HG03108 (cell line): ENCODE results near the gene UPK3A.
A peak's percentile ranks its signal among the peaks of the same experiment; 100 is the strongest.
"Not testable (repeated sequence)": the region's sequence is repeated elsewhere in the genome, so short reads cannot be mapped to it uniquely, and the experiment has no call there.

ENCODE experiments used
- ATAC-seq: cut with Tn5 transposase; IDR thresholded peaks from one replicate; pipeline ENCODE4 v1.9.1; 2021; ENCODE audit warnings: moderate library complexity; ENCODE audit not compliant: unreplicated experiment

The UPK3A gene

DNA sequence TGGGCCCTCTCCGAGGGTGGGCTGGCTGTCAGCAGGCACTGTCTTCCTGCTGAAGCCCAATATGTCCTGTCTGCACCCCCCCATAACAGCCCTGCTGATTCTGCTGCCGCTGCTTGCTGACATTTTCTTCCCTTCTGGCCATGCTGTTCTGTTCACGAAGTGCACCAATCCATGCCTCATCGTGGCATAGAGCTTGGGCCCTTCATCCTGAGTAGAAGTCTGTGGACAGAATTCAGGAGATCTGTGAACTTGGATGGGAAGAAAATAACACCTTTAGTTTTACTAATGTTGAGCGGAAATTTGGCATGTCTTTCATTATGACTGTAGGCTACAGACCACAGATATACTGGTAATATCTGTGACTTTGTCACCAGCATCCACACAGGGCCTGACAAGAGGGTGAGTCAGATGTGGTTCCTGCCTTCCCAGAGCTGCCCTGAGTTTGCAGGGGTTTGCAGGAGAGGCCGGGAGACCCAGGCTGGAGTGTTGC is 29.9 kb upstream of the UPK3A start:
- ATAC-seq: no peak

DNA sequence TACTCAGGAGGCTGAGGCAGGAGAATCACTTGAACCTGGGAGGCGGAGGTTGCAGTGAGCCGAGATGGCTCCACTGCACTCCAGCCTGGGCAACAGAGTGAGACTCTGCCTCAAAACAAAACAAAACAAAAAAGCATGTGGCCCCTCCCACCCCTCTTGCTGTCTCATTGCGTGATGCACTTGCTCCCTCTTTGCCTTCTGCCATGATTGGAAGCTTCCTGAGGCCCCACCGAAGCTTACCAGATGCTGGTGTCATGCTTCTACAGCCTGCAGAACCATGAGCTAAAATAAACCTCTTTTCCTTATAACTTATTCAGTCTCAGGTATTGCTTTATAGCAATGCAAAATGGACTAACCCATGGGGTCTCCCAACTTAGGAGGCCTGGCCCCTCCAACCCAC is 26.8 kb upstream of the UPK3A start:
- ATAC-seq: not testable (repeated sequence)

DNA sequence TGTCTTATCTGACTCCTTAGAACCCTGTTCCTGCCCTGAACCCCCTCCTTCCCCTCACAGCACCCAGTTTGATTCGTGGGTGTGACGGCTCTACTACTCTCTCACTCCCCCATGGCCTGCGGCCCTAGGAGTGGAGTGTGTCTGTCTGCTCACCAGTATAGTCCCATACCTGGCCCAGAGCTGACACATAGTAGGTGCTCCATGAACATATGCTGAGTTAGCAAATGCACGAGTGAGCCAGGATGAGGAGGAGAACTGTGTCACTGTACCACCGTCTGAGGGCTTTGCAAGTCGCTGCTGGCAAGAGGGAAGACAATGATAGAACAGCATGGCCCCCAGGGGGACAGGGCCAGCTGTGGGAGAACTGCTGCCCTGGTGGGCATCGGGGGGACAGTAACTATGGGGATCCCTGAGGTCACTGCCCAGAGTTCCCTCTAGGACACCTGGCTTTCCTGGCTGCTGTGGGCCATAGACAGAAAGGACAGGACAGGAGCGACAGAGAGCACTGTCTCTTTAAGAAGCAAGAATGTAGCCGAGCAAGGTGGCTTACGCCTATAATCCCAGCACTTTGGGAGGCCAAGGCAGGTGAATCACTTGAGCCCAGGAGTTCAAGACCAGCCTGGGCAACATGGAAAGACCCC is 24.9 kb upstream of the UPK3A start:
- no peak for ATAC-seq

DNA sequence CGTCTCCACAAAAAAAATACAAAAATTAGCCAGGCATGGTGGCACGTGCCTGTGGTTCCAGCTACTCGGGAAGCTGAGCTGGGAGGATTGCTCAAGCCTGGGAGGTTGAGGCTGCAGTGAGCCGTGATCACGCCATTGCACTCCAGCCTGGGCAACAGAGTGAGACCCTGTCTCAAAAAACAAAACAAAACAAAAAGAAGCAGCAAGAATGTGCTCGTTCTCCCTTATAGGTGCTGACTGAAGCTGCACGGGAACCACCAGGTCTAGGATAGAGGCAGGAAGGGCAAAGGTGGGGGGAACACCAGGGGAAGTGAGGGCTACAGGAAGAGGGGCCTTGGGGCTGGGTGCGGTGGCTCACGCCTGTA is 24.4 kb upstream of the UPK3A start:
- not testable (repeated sequence) for ATAC-seq

DNA sequence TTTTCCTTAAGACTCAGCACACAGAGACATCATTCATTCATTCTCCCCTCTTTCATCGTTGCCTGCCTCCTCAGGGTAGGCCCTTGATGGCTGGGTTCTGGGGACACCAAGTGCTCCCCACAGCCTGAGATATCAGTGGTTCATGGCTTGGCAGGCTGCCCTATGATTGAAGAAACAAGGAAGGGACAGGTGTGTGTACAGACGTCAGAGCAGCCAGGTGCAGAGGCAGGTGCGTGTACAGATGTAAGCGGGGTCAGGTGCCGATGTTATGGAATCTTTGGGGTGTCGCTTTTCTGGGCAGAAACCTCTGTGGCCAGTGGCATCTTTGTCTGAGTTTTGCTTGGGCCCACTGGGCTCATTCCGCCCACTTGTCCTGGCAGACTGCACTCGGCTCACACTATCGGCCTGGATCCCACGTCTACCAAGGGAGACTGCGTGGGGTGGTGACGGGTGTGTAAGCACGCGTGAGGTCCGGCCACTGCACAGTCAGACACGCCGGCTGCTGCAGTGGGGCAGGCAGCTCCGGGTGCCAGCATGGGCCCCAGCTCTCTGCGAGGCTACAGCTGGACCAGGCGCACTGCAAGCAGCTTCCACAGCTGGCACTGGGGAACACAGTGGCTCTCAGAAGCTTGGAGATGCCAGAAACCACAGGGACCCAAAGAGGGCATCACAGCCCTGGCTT is 23.2 kb upstream of the UPK3A start:
- no peak for ATAC-seq

DNA sequence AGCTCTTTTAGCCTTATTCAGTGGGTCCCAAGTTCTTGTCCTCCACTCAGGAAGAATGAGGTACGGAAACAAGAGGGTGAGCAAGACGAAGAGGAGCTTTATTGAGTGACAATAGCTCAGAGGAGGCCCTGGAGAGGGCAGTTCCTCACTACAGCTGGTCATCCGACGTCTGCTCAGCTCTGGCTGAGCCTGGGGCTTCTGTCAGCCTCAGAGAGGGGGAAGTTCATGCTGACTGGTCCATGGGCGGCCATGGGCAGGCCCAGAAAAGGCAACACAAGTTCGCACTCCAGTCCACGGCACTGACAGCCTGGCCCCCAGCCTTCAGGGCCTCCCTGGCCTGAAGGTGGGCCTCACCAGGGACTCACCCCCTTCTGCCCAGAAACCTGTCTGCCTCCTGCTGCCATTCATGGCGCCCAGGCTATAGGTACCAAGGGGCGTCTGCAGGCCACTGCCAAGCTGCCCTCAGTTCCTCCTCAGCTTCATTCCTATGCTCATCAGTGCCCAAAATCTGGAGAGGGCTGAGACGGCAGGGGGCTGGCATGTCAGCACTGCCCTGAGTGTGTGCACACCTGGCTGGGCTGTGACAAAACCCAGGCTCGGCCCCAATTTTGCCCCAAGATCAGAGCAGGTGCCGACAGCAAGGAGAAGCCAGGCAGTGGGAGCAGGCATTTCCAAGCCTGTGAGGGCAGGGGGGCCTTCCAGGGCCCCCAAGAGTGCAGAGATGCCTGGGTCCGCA is 22.4 kb upstream of the UPK3A start:
- ATAC-seq: no peak

DNA sequence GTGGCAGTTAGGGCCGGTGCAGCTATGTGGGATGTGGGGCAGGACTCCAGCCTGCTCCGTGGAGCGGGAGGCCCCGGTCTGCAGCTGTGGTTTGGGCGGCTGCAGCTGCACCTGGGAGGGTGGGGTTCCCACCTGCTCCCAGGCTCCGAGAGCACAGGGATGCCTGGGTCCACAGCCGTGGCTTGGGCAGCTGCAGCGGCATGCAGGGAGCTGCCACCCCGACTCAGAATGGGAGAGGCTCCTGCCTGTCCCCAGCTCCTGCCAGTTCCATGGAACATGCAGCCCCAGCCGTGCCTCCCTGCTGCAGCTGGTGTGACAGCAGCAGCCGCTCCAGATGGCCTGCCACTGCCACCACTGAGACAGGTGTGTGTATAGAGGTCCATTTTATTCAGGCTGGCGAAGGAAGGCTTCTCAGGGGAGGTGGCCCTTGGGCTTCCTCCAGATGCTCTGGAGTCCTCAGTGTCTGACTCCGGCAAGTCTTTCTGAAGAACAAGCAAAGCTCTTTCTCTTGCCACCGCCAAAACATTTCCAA is 21.8 kb upstream of the UPK3A start:
- ATAC-seq: peak; percentile 26

DNA sequence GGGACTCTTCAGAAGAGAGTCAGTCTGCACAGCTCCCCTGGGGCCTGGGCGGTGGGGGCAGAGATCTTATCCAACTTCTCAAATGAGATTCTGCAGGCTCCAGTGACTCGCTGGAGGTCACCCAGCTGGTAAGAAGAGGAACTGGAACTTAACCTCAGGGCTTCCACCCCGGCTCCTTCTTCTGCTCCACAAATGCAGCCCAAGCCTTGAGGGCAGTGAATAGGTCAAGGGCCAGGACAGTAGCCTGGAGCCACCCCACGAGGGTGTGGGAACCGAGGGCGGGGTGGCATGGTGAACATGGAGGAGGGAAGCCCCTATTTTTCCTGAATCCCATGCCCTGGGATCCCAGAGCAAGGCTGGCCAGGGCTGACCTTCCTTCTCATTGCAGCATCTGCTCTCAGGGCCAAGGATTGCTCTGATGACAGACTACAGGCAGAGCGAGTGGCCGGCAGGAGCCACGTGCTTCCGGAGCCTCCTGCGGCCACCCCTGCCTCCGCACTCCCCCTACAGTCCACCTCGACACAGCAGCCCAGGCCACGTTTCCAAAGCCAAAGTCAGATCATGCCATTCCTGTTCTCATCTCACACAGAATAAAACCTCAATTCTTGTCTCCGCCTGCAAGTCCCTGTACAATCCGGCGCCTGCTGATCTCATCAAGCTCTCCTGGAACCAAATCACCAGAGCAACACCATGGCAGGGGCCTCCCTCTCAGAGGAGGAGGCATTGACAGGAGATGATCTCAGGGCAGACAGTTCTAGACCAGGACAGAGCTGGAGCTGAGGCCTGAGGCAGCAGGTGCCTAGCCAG is 21.1 kb upstream of the UPK3A start:
- ATAC-seq: peak; percentile 74

DNA sequence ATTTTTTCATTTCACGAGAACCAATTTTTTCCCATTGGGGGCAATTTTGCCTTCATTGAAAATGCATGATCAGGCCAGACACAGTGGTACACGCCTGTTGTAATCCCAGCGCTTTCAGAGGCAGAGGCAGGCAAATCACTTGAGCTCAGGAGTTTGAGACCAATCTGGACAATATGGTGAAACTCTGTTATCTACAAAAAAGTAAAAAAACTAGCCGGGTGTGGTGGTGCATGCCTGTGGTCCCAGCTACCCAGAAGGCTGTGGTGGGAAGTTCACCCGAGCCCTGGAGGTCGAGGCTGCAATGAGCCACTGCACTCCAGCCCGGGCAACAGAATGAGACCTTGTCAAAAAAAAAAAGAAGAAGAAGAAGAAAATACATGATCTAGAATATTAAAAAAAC is 19.2 kb upstream of the UPK3A start:
- no peak for ATAC-seq

DNA sequence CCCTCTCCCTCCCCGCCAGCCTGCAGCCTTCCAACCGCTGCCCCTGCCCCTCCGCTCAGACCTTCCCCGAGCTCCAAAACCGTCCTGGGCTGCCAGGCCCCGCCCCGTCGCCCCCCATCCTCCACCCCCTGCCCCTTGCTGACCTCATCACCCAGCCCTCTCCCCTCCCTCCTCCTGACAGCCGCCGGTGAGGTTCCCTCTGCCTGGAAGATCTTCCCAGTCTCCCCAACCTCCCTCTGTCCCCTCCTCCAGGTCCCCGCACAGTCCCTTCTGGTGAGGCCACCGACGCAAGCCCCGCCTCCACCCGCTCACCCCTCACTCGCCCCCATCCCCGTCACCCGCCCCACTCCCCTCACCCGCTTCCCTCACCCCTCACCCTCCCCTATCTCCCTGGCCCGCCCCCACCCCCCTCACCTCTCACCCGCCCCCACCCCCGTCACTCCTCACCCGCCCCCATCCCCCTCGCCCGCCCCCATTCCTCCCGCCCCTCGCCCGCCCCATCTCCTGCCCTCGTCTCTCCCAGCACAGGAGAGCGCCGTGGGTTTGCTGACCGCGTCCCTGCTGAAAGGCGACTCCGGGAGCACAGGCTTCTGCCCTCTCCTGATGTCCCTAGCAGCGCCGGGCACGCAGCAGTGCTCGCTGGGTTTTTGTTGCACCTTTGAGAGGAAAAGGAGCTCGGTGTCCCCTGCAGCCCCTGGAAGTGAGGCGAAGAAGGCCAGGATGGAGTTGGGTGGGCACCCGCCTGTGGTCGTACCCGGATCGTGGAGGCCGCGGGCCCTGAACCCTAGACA is 16.4 kb upstream of the UPK3A start:
- no peak for ATAC-seq

DNA sequence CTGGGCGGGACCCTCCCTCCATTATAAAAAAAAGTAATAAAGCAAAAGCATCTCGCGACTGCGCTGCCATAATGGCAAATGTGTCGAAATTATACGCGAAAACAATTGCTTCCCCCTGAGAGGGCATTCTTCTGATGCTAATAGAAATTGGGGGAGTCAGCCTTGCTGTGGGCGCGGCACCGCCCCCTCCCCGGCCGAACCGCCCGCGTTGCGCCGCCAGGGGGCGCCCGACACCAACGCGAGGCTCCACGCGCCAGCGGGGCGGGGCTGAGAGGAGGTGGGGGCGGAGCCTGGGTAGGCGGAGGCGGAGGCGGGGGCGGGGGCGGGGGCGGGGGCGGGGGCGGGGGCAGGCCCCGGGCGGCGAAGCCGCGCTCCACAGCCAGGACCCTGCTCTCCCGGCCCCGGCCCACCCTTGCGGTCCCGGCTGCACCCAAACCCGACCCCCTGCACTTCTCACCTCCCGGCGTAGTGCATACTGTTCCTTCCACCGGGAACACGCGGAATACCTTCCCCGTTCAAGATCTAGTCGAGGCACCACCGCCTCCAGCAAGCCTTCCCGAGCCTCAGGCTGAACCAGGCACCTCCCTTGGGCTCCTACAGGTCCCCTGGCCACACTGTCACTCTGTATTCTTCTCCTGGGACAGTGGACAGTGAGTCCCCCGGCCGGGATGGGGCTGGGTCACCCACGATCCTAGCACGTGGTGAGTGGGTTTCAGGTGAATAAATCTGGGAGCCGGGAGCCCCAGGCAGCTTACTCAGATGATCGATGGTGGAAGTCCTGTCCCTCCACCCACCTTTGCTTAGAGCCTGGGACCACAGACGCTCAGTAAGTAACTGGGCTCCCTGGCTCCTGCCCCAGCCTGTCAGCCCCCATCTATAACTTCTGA is 15.5 kb upstream of the UPK3A start:
- no peak for ATAC-seq

DNA sequence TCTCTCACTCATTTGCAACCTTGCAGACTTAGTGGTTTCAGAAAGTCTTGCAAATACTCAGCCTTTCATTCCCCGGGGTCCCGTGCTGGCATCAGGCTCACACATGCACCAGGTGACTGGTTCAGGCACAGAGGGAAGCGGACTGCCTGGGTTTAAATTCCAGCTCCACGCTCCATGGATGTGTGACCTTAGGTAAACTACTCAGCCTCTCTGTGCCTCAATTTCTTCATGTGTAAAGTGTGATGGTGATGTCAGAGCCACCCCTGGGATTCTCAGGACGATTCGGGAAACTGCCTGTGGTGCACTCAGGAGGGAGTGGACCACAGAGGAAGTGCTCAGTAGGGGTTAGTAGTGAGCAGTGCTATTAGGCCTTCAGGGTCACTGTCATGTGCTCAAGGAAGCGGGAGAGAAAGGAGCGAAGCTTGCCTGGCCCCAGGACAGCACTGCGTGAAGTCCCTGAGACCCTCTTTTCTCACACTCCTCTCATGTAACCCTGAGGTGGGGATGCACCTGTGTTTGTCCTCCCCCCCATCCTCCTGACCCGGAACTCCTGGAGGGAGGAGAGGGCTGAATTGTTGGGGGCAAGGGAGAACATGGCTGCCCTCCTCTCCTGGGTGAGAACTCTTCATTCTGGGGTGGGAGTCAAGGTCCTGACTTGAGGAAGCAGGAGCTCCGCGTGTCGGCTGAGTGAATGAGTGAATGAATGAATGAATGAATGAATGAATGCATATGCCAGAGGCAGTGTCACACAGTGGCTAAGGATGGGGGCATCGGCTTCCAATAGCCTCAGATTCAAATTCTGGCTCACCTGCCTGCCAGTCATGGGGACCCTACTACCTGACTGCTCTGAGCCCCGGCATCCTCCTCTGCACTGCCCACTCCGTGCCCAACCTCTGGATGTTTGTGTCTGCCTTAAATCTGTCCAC is 14.4 kb upstream of the UPK3A start:
- ATAC-seq: no peak

DNA sequence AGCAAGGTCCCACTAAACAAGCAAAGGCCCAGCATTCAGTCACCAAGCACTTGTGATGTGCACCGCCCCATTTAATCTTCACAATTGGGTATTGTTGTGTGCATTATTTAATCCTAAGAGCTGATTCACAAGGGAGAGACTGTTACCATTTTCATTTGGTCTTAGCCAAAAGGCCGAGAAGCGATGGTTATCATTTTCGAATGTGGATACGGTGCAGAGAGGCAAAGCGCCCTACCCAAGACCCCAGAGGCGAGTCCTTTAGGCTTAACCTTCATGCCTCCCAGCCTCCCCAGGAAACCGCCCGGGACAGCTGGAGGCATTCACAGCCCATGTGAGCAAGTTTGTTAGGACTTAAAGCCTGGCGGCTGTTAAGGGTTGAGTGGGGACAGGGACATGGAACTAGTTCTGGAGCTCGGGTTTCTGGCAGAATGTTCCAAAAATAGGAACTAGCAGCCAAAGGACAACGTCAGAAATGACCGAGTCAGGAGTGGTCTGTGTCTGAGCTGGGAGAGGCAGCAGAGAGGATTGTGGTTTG is 13.0 kb upstream of the UPK3A start:
- no peak for ATAC-seq

DNA sequence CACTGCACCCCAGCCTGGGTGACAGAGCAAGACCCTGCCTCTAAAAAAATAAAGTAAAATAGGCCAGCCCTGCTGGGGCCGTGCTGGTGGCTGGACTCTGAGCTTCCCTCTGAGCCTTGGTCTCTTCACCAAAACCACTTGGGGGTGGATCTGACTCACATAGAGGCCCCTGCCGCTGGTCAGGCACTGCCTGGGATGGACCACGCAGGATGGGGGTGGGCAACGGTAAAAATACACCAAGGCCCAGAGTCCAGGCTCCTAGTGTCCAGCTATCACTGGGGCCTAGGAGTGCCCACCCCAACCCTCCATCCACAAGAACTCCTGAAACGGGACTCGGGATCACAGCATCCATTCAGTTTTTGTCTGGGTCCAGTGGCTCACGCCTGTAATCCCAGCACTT is 12.3 kb upstream of the UPK3A start:
- ATAC-seq: no peak

DNA sequence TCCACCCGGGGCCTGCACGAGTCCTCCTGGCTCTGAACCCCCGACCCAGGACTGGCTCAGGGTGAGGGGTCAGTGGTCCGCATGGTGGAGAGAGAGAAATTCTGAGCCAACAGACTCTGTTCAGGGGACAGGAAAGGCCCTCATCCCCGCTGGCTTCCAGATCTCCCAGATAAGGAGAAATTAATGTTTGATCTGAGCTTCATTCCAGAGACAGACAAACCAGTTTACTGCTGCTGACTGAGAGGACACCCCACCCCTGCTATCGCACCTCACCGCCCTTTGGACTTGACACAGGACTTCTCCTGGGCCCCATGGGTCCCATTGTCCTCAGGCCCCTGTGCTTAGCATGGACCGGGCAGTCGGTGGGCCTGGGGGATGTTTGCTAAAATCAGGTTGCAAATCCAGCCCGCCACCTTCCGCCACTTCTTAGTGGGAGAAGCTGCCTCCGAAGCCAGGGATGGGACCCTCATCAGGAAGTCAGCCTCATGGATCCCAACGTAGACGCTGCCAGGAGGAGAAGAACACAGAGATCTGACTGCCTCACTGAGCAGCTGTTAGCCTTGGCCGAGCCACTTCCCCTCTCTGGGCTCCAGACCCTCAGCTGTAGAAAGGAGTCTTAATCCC is 11.2 kb upstream of the UPK3A start:
- no peak for ATAC-seq

DNA sequence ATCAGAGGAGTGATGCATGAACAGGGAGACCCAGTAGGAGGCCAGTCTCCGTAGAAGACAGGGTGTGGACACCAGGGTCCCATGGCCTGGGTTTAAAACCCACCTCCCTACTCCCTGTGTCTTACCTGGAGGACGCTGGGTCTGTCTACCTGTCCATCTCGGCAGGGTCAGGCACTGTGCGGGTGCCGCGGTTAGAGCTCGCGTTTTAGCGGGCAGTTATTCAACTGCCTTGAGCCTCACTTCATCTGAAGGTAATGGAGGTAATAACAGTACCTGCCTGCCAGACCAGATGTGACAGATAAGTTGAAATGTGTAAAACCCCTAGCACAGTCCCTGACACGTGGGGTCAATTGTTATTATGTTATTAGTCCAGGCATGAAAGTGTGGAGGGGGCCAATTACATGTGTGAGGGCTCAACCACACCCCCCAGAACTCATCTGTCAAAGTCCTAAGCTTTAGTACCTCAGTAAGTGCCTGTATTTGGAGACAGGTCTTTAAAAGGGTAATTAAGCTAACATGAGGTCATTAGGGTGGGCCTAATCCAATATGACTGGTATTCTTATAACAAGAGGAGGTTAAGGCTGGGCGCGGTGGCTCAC is 8.1 kb upstream of the UPK3A start:
- ATAC-seq: no peak

DNA sequence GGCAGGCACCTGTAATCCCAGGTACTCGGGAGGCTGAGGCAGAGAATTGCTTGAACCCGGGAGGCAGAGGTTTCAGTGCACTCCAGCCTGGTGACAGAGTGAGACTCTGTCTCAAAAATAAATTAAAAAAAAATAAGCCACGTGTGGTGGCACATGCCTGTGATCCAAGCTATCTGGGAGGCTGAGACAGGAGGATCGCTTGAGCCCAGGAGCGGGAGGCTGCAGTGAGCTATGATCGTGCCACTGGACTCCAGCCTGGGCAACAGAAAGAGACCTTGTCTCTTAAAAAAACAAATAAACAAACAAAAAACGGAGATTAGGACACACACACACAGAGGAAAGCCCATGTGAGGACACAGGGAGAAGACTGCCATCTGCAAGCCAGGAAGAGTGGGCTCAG is 7.0 kb upstream of the UPK3A start:
- ATAC-seq: not testable (repeated sequence)
